MCF 10A (cell line): ENCODE data around the gene SLC38A8. TPM values are rescaled to one million over a fixed set of nuclear protein-coding genes. Genes with fewer than 3 reads are reported as not detected.

Source experiments
- BruUV-seq: library from RNA; stranded (reverse); fragments of 400-500 nt; replicated peaks from 2 replicates; lab custom pipeline; 2021; lab: Mats Ljungman, UMichigan
- CTCF ChIA-PET: fragments of 300-600 bp; sonication (Branson Sonifier 250); formaldehyde crosslinking; extraction: SDS; loops from one replicate; lab custom pipeline; 2021; ENCODE audit warnings: antibody characterized with exemption, inconsistent platforms; lab: Yijun Ruan, JAX
- POLR2A ChIA-PET: fragments of 300-600, 350-650 bp; sonication (Branson Sonifier 250); formaldehyde crosslinking; extraction: SDS; loops from one replicate; lab custom pipeline; 2020; ENCODE audit warnings: antibody characterized with exemption, inconsistent platforms; lab: Yijun Ruan, JAX
- DNase-seq: peaks from one replicate; pipeline ENCODE4 v3.0.0-alpha.2; 2018; ENCODE audit not compliant: unreplicated experiment
- H3K27ac Mint-ChIP-seq: one replicate; pipeline ENCODE4 v1.8.0; 2022; ENCODE audit warnings: mild to moderate bottlenecking, low read depth, mixed read lengths; ENCODE audit not compliant: unreplicated experiment
- H3K27me3 Mint-ChIP-seq: one replicate; pipeline ENCODE4 v1.8.0; 2022; ENCODE audit warnings: mixed read lengths; ENCODE audit not compliant: insufficient read depth, unreplicated experiment
- H3K36me3 Mint-ChIP-seq: one replicate; pipeline ENCODE4 v1.8.0; 2022; ENCODE audit warnings: mild to moderate bottlenecking, moderate library complexity, mixed read lengths; ENCODE audit not compliant: insufficient read depth, unreplicated experiment
- H3K4me1 Mint-ChIP-seq: one replicate; pipeline ENCODE4 v1.8.0; 2022; ENCODE audit warnings: mixed read lengths; ENCODE audit not compliant: insufficient read depth, unreplicated experiment
- H3K4me3 Mint-ChIP-seq: one replicate; pipeline ENCODE4 v1.8.0; 2022; ENCODE audit warnings: mild to moderate bottlenecking, moderate library complexity, mixed read lengths; ENCODE audit not compliant: unreplicated experiment
- H3K9me3 Mint-ChIP-seq: one replicate; pipeline ENCODE4 v1.8.0; 2022; ENCODE audit warnings: mixed read lengths; ENCODE audit not compliant: unreplicated experiment
- intact Hi-C: fragments of 100-400 bp; cut with micrococcal nuclease; formaldehyde crosslinking; loops from 2 replicates; pipeline ENCODE4 v1.14.1; 2022
- total RNA-seq: library from RNA; stranded (reverse); gene quantifications from 2 replicates; pipeline ENCODE4 v1.2.3, GENCODE V29; 2022
- TF ChIP-seq, protein P1 (sequence below): fragments of 200-600 bp; IDR thresholded peaks from one replicate; pipeline ENCODE4 v1.8.0; 2022; ENCODE audit warnings: antibody characterized with exemption, mild to moderate bottlenecking; ENCODE audit not compliant: unreplicated experiment

The SLC38A8 gene
- total RNA-seq, 1 experiment from 2014 or later: not detected

DNA sequence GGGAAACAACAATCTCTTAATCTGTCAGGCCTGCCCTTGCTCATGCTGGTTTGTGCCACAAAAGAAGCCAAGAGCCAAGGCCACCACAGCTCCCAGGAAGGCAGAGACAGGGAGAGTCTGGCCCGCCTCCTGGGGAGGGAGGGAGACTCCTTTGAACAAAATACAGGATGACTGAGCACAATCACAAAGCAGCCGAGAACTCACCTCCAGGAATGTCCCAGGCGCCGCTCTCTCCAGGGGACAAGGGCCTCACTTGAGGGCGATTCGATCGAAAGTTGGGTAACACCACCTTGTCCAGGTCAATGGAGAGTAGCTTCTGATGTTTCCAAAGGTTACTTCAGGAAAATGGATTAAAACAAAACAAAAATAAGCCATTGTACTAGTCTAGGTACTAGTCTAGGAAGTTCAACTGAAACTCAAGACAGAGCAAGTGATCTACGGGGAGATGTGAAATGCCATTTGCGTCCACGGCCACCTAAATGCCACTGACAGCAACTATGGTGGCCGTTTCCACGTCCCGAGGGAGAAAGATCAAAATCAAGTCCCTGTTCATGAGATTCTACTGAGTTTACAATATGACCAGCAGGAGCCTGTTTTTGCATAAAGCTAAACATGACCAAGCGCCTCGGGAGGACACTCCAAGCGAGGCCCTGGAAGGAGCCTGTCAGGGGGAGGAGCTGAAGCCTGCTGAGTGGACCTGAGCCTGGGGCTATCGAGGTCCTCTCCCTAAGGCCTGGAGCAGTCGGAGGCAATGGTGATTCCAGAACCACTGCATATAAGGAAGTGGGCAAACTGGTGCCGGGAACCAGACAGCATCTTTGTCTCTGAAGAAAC lies 13.4 kb upstream of the SLC38A8 start:
- Mint-ChIP-seq H3K36me3 (peaks cover 83% of the 10 kb centered on the region), H3K9me3 (no peaks in the 10 kb centered on the region), H3K27ac (no peak overlapping the region), H3K27me3 (no peaks in the 10 kb centered on the region), H3K4me1 (no peaks in the 10 kb centered on the region), H3K4me3 (no peak overlapping the region)
- TF ChIP-seq, protein P1, sequence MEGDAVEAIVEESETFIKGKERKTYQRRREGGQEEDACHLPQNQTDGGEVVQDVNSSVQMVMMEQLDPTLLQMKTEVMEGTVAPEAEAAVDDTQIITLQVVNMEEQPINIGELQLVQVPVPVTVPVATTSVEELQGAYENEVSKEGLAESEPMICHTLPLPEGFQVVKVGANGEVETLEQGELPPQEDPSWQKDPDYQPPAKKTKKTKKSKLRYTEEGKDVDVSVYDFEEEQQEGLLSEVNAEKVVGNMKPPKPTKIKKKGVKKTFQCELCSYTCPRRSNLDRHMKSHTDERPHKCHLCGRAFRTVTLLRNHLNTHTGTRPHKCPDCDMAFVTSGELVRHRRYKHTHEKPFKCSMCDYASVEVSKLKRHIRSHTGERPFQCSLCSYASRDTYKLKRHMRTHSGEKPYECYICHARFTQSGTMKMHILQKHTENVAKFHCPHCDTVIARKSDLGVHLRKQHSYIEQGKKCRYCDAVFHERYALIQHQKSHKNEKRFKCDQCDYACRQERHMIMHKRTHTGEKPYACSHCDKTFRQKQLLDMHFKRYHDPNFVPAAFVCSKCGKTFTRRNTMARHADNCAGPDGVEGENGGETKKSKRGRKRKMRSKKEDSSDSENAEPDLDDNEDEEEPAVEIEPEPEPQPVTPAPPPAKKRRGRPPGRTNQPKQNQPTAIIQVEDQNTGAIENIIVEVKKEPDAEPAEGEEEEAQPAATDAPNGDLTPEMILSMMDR: no peak
- ChIA-PET CTCF (interaction anchor here (0.6 to 3.3 kb wide), 4 partner anchors 10 to 131 kb away, joined by 3 to 11 read pairs (median 3); no protein-coding TSS in a partner anchor), POLR2A (interaction anchor here (1.2 kb wide), 1 partner anchor 102 kb away, joined by 4 read pairs; the partner anchor contains the start of gene OSGIN1)
- intact Hi-C loops: no loop called here
- DNase-seq: no peak
- no TSS peak for BruUV-seq

- no peaks in the 10 kb centered on the region for H3K4me1 Mint-ChIP-seq
- H3K36me3 Mint-ChIP-seq: peaks cover 76% of the 10 kb centered on the region
- CTCF ChIA-PET: interaction anchor here (0.6 to 3.3 kb wide), 2 partner anchors 10 to 1223 kb away, joined by 3 to 11 read pairs; no protein-coding TSS in a partner anchor
- no TSS peak for BruUV-seq
- no peak for DNase-seq
- no peaks in the 10 kb centered on the region for H3K9me3 Mint-ChIP-seq
- no peak overlapping the region for H3K27ac Mint-ChIP-seq
- H3K27me3 Mint-ChIP-seq: no peaks in the 10 kb centered on the region
- intact Hi-C loops: no loop called here
- no peak overlapping the region for H3K4me3 Mint-ChIP-seq
- POLR2A ChIA-PET: interaction anchor here (1.2 kb wide), 1 partner anchor 102 kb away, joined by 4 read pairs; the partner anchor contains the start of gene OSGIN1
- TF ChIP-seq, protein P1: no peak
Measured at GRCh38 chr16:84055366-84055765, 12.8 kb upstream of the SLC38A8 start.

DNA sequence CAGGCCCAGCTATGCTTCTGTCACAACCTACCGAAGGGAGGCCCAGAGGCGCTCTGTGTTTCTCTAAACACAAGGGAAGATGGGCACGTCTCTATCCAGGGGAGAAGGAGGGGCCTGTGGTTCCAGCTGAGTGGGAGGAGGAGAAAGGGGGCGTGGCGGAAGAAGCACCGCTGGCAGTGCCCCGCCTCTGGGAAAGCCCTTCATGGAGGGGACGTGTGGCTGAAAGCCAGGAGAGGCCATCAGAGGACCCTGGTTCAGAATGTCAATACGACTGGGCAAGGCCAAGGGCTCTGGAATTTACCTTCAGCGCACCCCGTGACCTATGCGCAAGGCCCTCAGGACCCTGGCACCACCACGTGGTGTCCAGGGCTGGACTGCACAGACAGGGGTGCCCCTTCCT lies 12.3 kb upstream of the SLC38A8 start:
- intact Hi-C loops: no loop called here
- CTCF ChIA-PET: interaction anchor here (0.6 to 3.3 kb wide), 3 partner anchors 11 to 1222 kb away, joined by 3 to 11 read pairs (median 4); no protein-coding TSS in a partner anchor
- no TSS peak for BruUV-seq
- H3K4me3 Mint-ChIP-seq: no peak overlapping the region
- no peak overlapping the region for H3K27ac Mint-ChIP-seq
- TF ChIP-seq, protein P1: no peak
- POLR2A ChIA-PET: no interaction called here
- H3K27me3 Mint-ChIP-seq: no peaks in the 10 kb centered on the region
- no peaks in the 10 kb centered on the region for H3K9me3 Mint-ChIP-seq
- no peak for DNase-seq
- peaks cover 72% of the 10 kb centered on the region for H3K36me3 Mint-ChIP-seq
- no peaks in the 10 kb centered on the region for H3K4me1 Mint-ChIP-seq

DNA sequence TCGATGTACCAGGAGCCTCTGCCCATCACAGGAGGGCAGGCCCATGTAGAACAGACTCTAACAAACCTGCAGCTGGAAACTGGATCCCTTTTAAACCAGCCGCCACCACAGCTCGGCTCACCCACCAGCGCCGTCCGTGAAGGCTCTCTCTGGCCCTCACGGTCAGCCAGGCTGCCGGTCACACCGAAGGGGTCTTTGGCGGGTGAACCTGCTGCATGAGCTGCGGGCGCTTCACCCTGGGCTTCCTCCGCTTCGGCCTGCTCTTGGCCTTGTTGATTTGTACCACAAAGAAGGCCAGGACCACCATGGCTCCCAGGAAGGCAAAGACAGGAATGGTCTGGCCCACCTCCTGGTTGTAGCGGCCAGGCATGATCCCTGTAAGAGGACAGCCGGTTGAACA lies 11.7 kb upstream of the SLC38A8 start:
- Mint-ChIP-seq H3K27me3 (no peaks in the 10 kb centered on the region), H3K4me1 (no peaks in the 10 kb centered on the region), H3K36me3 (peaks cover 70% of the 10 kb centered on the region), H3K4me3 (no peak overlapping the region), H3K27ac (no peak overlapping the region), H3K9me3 (no peaks in the 10 kb centered on the region)
- TF ChIP-seq, protein P1: no peak
- BruUV-seq: no TSS peak
- ChIA-PET CTCF (interaction anchor here (0.6 to 3.3 kb wide), 4 partner anchors 9 to 93 kb away, joined by 3 to 11 read pairs (median 6); no protein-coding TSS in a partner anchor), POLR2A (interaction anchor here (1.5 kb wide), 1 partner anchor 63 kb away, joined by 8 read pairs; the partner anchor contains the start of gene MBTPS1)
- intact Hi-C loops: no loop called here
- no peak for DNase-seq
